ENCODE data around the gene TPM3.

DNA sequence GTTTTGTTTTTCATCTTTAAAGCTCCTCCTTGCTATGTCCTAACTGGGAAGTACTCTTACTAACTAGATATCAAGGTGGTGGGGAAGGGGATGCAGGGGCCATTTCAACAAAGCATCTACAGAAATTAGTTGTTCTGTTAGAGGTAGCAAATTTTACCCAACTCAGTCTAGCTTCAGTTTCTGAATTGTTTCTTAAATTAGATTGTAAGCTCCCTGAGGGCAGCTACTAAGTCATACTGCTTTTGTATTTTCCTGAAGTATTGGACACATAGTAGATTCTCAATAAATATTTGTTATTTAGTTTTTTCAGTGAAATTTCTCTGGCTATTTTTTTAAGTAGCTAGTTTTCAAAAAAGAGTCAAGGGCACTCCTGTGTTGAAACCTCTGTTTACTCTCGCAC is 30.6 kb upstream of the TPM3 start:
- TF ChIP-seq POLR2A (IDR thresholded peaks at IDR 0.05; ENCODE audit: low read length) (no peak), GATA1 (IDR thresholded peaks at IDR 0.05; ENCODE audit: low read depth, low read length) (no peak)
